Vagina (tissue), 2 donors: Measurements from ENCODE around the gene DNM3.

ENCODE experiments used
- POLR2A ChIP-seq, 2 donors: fragments of 450-650 bp; IDR thresholded peaks; one replicate each; pipeline ENCODE4 v1.6.1; 2017; ENCODE audit warnings: antibody characterized with exemption in 2 of 2, mild to moderate bottlenecking in 2 of 2, moderate library complexity in 2 of 2
- POLR2AphosphoS5 ChIP-seq, 2 donors: sonication (generic); formaldehyde crosslinking; IDR thresholded peaks; one replicate each; pipeline ENCODE4 v1.9.0; 2017; ENCODE audit warnings: antibody characterized with exemption in 2 of 2, mild to moderate bottlenecking in 2 of 2, low read depth in 1 of 2; ENCODE audit not compliant: insufficient read depth in 1 of 2
- TF ChIP-seq, protein P1 (sequence below), 3 experiments: fragments of 450-650 bp in 2 of 3; fragments of 200-600 bp in 1 of 3; sonication (generic) in 1 of 3; IDR thresholded peaks; one replicate each; pipeline ENCODE4 v1.5.1; 2017 to 2019; ENCODE audit warnings: antibody characterized with exemption in 3 of 3, mild to moderate bottlenecking in 2 of 3, moderate library complexity in 2 of 3

DNA sequence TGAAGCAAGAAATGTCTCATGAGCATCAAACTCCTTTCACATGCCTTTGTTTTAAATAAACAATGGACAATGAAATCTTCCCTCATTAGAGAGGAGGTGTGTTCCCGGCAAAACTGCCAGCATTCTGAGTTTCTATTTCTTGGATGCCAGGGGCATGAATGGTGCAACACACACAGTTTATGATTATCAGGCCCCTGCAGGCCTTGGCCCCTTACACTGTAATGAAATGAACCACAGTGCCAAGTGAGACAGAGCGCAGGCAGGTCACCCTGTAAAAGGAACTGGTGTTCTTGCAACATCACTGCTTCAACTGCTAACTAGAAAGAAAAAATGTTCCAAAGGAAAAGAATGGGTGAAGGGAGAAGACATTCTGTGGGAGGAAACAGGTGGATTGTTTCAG is 606.3 kb downstream of the DNM3 start:
- no peak for TF ChIP-seq POLR2A (IDR thresholded peaks at IDR 0.05)
- TF ChIP-seq, protein P1, sequence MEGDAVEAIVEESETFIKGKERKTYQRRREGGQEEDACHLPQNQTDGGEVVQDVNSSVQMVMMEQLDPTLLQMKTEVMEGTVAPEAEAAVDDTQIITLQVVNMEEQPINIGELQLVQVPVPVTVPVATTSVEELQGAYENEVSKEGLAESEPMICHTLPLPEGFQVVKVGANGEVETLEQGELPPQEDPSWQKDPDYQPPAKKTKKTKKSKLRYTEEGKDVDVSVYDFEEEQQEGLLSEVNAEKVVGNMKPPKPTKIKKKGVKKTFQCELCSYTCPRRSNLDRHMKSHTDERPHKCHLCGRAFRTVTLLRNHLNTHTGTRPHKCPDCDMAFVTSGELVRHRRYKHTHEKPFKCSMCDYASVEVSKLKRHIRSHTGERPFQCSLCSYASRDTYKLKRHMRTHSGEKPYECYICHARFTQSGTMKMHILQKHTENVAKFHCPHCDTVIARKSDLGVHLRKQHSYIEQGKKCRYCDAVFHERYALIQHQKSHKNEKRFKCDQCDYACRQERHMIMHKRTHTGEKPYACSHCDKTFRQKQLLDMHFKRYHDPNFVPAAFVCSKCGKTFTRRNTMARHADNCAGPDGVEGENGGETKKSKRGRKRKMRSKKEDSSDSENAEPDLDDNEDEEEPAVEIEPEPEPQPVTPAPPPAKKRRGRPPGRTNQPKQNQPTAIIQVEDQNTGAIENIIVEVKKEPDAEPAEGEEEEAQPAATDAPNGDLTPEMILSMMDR (IDR thresholded peaks at IDR 0.05), result no peak
- no peak for TF ChIP-seq POLR2AphosphoS5 (IDR thresholded peaks at IDR 0.05; ENCODE audit: insufficient read depth in 1 of 2, low read depth in 1 of 2)
